ENCODE results near the gene SPINK9.

DNA sequence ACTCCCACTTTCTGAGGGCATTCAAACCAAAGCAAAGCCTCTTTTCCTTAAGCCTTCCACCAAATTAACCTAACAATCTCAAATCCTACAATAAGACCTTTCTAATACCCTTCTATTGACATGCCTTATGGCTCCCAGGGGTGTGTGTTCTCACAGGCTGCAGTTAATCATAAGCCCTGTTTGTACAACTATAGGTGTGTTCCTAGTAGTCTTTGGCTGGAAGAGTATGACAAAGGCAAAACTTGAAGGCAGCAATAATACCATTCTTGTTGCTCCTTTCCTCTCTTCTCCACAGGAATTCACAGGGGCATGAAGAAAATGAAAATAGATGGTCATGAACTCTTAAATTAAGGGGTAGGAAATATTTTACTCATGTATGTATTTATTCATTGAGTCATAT, 37.5 kb downstream of the SPINK9 start:
- no peak for TF ChIP-seq CTCF (IDR thresholded peaks at IDR 0.05; ENCODE audit: low read depth, low read length, poor library complexity, severe bottlenecking)
- no peak for TF ChIP-seq EZH2phosphoT487 (IDR thresholded peaks at IDR 0.05; ENCODE audit: borderline replicate concordance, low read length)
